IMR-90 (cell line): ENCODE measurements around the gene SYT17. TPM values are rescaled to one million over a fixed set of nuclear protein-coding genes. Genes with fewer than 3 reads are reported as not detected.
A peak's percentile ranks its signal among the peaks of the same experiment; 100 is the strongest.

Experiments
- ATAC-seq: fragments of 200-7000 bp; cut with Tn5 transposase; 2 replicates; pipeline ENCODE4 v1.9.1; 2020; ENCODE audit warnings: low read depth, mild to moderate bottlenecking, moderate library complexity
- BruUV-seq: library from RNA; stranded (reverse); fragments of 400-500 nt; replicated peaks from 2 replicates; lab custom pipeline; 2021; lab: Mats Ljungman, UMichigan
- CTCF ChIA-PET: fragments of 300-600 bp; formaldehyde crosslinking; extraction: SDS; loops from one replicate; lab custom pipeline; 2021; ENCODE audit warnings: antibody characterized with exemption; lab: Yijun Ruan, JAX
- POLR2A ChIA-PET: fragments of 300-600 bp; sonication (Branson Sonifier 250); formaldehyde crosslinking; loops from one replicate; lab custom pipeline; 2022; ENCODE audit warnings: antibody characterized with exemption; ENCODE audit not compliant: unreplicated experiment; lab: Charles Lee
- DNase-seq: peaks from one replicate; pipeline ENCODE4 v3.0.0; 2013
- H2AFZ ChIP-seq: replicated peaks from 2 replicates; pipeline ENCODE3; 2013; ENCODE audit warnings: low read length, mild to moderate bottlenecking; ENCODE audit not compliant: poor library complexity
- H2AK5ac ChIP-seq: 2 replicates; pipeline ENCODE4 v1.6.1; 2013; ENCODE audit warnings: low read depth, low read length, inconsistent platforms
- H2AK9ac ChIP-seq: replicated peaks from 2 replicates; pipeline ENCODE3; 2013; ENCODE audit warnings: mild to moderate bottlenecking, low read depth, low read length, moderate library complexity; ENCODE audit not compliant: poor library complexity
- H2BK120ac ChIP-seq: 2 replicates; pipeline ENCODE4 v1.6.1; 2013; ENCODE audit warnings: low read depth, low read length, inconsistent platforms
- H2BK15ac ChIP-seq: 3 replicates; pipeline ENCODE4 v1.6.1; 2013; ENCODE audit warnings: low read depth, low read length, inconsistent platforms
- H2BK20ac ChIP-seq: 2 replicates; pipeline ENCODE4 v1.6.1; 2013; ENCODE audit warnings: low read depth, mild to moderate bottlenecking, inconsistent platforms, low read length, moderate library complexity
- H2BK5ac ChIP-seq: 2 replicates; pipeline ENCODE4 v1.6.1; 2013; ENCODE audit warnings: mild to moderate bottlenecking, low read depth, low read length, inconsistent platforms; ENCODE audit not compliant: poor library complexity, severe bottlenecking
- H3K14ac ChIP-seq: replicated peaks from 2 replicates; pipeline ENCODE4 v1.6.1; 2013; ENCODE audit warnings: low read depth, low read length, inconsistent platforms
- H3K18ac ChIP-seq: 2 replicates; pipeline ENCODE4 v1.6.1; 2013; ENCODE audit warnings: low read depth, low read length, control low read depth
- H3K23ac ChIP-seq: 2 replicates; pipeline ENCODE4 v1.6.1; 2013; ENCODE audit warnings: low read depth, low read length, inconsistent platforms
- H3K27ac ChIP-seq: 2 replicates; pipeline ENCODE4 v1.5.1; 2013; ENCODE audit warnings: mild to moderate bottlenecking, control low read depth, low read length; ENCODE audit not compliant: insufficient read depth
- H3K27me3 ChIP-seq: 2 replicates; pipeline ENCODE4 v1.6.1; 2013; ENCODE audit warnings: low read length; ENCODE audit not compliant: control insufficient read depth, insufficient read depth
- H3K36me3 ChIP-seq: 2 replicates; pipeline ENCODE4 v1.6.1; 2013; ENCODE audit warnings: low read length, mixed read lengths; ENCODE audit not compliant: control insufficient read depth, insufficient read depth
- H3K4ac ChIP-seq: 2 replicates; pipeline ENCODE4 v1.6.1; 2013; ENCODE audit warnings: low read depth, low read length, inconsistent platforms
- H3K4me1 ChIP-seq: 2 replicates; pipeline ENCODE4 v1.6.1; 2013; ENCODE audit warnings: low read length, mixed read lengths; ENCODE audit not compliant: control insufficient read depth, insufficient read depth
- H3K4me2 ChIP-seq: 2 replicates; pipeline ENCODE4 v1.6.1; 2013; ENCODE audit warnings: low read depth, mild to moderate bottlenecking, control low read depth, low read length, moderate library complexity
- H3K4me3 ChIP-seq: 2 replicates; pipeline ENCODE4 v1.5.1; 2013; ENCODE audit warnings: low read depth, mild to moderate bottlenecking, control low read depth, low read length, moderate library complexity; ENCODE audit not compliant: insufficient read depth
- H3K56ac ChIP-seq: 2 replicates; pipeline ENCODE4 v1.6.1; 2013; ENCODE audit warnings: low read length, inconsistent platforms; ENCODE audit not compliant: insufficient read depth; ENCODE audit errors: extremely low read depth
- H3K79me1 ChIP-seq, 2 experiments: 2 replicates each; pipeline ENCODE4 v1.6.1; 2013; ENCODE audit warnings: low read length in 2 of 2, inconsistent platforms in 1 of 2, low read depth in 1 of 2
- H3K9ac ChIP-seq: 2 replicates; pipeline ENCODE4 v1.6.1; 2013; ENCODE audit warnings: low read depth, low read length, control low read depth
- H3K9me1 ChIP-seq: 2 replicates; pipeline ENCODE4 v1.6.1; 2013; ENCODE audit warnings: low read length, inconsistent platforms; ENCODE audit not compliant: insufficient read depth
- H3K9me3 ChIP-seq: 2 replicates; pipeline ENCODE4 v1.6.1; 2013; ENCODE audit warnings: low read length; ENCODE audit not compliant: control insufficient read depth, insufficient read depth
- H4K20me1 ChIP-seq: 2 replicates; pipeline ENCODE4 v1.6.1; 2013; ENCODE audit warnings: low read length, inconsistent platforms; ENCODE audit not compliant: insufficient read depth
- H4K5ac ChIP-seq: 2 replicates; pipeline ENCODE4 v1.6.1; 2013; ENCODE audit warnings: mild to moderate bottlenecking, low read depth, low read length, control low read depth
- H4K8ac ChIP-seq, 2 experiments: 2 replicates each; pipeline ENCODE4 v1.6.1; 2013; ENCODE audit warnings: low read depth in 2 of 2, low read length in 2 of 2, control low read depth in 1 of 2, inconsistent platforms in 1 of 2
- H4K91ac ChIP-seq: 2 replicates; pipeline ENCODE4 v1.6.1; 2013; ENCODE audit warnings: low read depth, low read length, inconsistent platforms; ENCODE audit not compliant: insufficient read depth
- MAFK ChIP-seq: IDR thresholded peaks from 2 replicates; pipeline ENCODE4 v1.6.1; 2012; ENCODE audit warnings: low read depth, low read length, improper control_type of control experiment
- NFE2L2 ChIP-seq: fragments of 150-350 bp; IDR thresholded peaks from 2 replicates; pipeline ENCODE4 v1.6.1; 2016; ENCODE audit warnings: low read depth, mild to moderate bottlenecking, low read length
- WGBS, 2 experiments: methylation state at CpG; one replicate each; pipeline versions ENCODE4 v1.1.5 to v1.1.7; 2013; ENCODE audit warnings: missing lambda C conversion rate in 2 of 2; ENCODE audit not compliant: insufficient read length in 1 of 2; ENCODE audit errors: extremely low coverage in 2 of 2; 5-methylcytosine and 5-hydroxymethylcytosine counted together
- dilution Hi-C: fragments of 300-500 bp; cut with HindIII; formaldehyde crosslinking; loops from one replicate; pipeline ENCODE4 v1.14.3; 2018; ENCODE audit warnings: low sequenced_read_pairs; ENCODE audit not compliant: unreplicated experiment
- in situ Hi-C: fragments of 300-500 bp; cut with MboI; formaldehyde crosslinking; loops from 3 replicates; pipeline ENCODE4 v1.14.3; 2019; ENCODE audit warnings: low sequenced_read_pairs, inconsistent platforms, mixed read lengths
- intact Hi-C: fragments of 100-400 bp; cut with micrococcal nuclease; formaldehyde crosslinking; loops from 2 replicates; pipeline ENCODE4 v1.10.0; 2022
- polyA plus RNA-seq, 3 experiments: library from polyadenylated mRNA; depleted of rRNA; stranded (reverse); fragments of >200 nt; gene quantifications; 2 replicates each; pipeline ENCODE4 v1.2.3, GENCODE V29; 2012; ENCODE audit warnings: low replicate concordance in 1 of 3
- total RNA-seq: library from RNA; depleted of rRNA; stranded (reverse); fragments of >200 nt; gene quantifications from 2 replicates; pipeline ENCODE4 v1.2.3, GENCODE V29; 2012
- TF ChIP-seq, protein P1 (sequence below): fragments of 150-350 bp; IDR thresholded peaks from 2 replicates; pipeline ENCODE4 v1.6.1; 2016; ENCODE audit warnings: low read depth, mild to moderate bottlenecking, low read length, moderate library complexity, borderline replicate concordance

SYT17 gene
- total and polyA plus RNA-seq, 2 of the 4 experiments (the other 2 are of a cell fraction), result not detected

DNA sequence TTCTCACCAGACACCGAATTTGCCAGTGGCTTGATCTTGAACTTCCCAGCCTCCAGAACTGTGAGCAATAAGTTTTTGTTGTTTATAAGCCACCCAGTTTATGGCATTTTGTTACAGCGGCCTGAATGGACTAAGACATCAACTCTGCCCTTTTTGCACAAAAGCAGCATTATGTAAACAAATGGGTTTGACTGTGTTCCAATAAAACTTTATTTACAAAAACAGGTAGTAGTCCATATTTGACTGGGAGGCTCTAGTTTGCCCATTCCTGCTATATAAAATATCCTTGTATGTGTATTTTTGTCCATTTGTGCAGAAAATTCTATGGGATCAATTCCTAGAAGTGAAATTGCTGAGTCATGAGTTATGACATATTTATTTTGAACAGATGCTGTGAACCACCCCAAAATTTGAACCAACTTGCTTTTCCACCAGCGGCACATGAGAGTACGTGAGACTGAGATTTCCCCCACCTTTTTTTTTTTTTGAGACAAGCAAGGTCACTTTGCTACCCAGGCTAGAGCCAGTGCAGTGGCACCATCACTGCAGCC is 96.2 kb downstream of the SYT17 start:
- BruUV-seq, result no TSS peak
- POLR2A ChIA-PET, result no interaction called here
- intact Hi-C loops, result loop anchor here (10.0 kb wide), 1 partner anchor 69 kb away; no protein-coding TSS in a partner anchor
- Histone ChIP-seq H4K91ac (no peak overlapping the region), H3K4ac (no peak overlapping the region), H3K9ac (no peak overlapping the region), H3K18ac (no peak overlapping the region), H3K14ac (no peak overlapping the region), H3K56ac (no peak overlapping the region), H3K27ac (no peak overlapping the region), H3K4me3 (no peak overlapping the region), H3K4me1 (no peaks in the 10 kb centered on the region), H3K27me3 (no peaks in the 10 kb centered on the region), H2BK120ac (no peak overlapping the region), H3K9me1 (no peaks in the 10 kb centered on the region), H2AFZ (no peak overlapping the region), H3K36me3 (no peaks in the 10 kb centered on the region), H2BK15ac (no peak overlapping the region), H3K4me2 (no peak overlapping the region), H4K5ac (no peak overlapping the region), H3K9me3 (no peaks in the 10 kb centered on the region), H2AK9ac (no peak overlapping the region), H2AK5ac (no peak overlapping the region), H2BK5ac (no peak overlapping the region), H2BK20ac (no peak overlapping the region), H3K79me1 (no peaks in the 10 kb centered on the region), H4K8ac (no peak overlapping the region), H3K23ac (no peak overlapping the region), H4K20me1 (no peaks in the 10 kb centered on the region)
- TF ChIP-seq MAFK (peak; percentile 97), NFE2L2 (peak; percentile 82)
- TF ChIP-seq, protein P1, sequence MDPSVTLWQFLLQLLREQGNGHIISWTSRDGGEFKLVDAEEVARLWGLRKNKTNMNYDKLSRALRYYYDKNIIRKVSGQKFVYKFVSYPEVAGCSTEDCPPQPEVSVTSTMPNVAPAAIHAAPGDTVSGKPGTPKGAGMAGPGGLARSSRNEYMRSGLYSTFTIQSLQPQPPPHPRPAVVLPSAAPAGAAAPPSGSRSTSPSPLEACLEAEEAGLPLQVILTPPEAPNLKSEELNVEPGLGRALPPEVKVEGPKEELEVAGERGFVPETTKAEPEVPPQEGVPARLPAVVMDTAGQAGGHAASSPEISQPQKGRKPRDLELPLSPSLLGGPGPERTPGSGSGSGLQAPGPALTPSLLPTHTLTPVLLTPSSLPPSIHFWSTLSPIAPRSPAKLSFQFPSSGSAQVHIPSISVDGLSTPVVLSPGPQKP, result no peak
- WGBS, 2 experiments, result no CpG with 5 or more reads among the region's 4 CpGs
- in situ Hi-C loops, result no loop called here
- DNase-seq (no peak), ATAC-seq (no peak)
- CTCF ChIA-PET, result no interaction called here
- dilution Hi-C loops, result no loop called here
